GM19467 (cell line): ENCODE data around the gene PLPP3.
A peak's percentile ranks its signal among the peaks of the same experiment; 100 is the strongest.

Source experiments
- ATAC-seq: cut with Tn5 transposase; IDR thresholded peaks from one replicate; pipeline ENCODE4 v1.9.1; 2021; ENCODE audit warnings: mild to moderate bottlenecking, moderate library complexity; ENCODE audit not compliant: unreplicated experiment

Gene PLPP3

GRCh38 chr1:56501888-56502287, 77.5 kb downstream of the PLPP3 start:
- no peak for ATAC-seq

DNA sequence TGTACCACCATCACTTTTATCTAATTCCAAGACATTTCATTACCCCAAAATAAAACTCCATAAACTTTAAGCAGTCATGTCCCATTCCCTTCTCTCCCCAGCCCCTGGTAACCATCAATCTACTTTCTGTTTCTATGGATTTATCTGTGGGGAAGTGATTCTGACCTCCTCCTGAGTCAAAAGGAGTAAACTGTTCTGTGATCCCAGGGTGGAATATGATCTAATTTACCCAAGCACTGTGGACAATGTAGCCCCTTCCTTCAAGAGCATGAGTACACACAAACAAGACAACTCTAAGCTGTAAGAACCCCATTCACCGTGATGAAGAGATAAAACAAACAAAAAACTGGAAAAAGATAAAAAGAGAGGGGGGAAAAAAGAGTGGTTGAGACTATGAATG, 77.9 kb downstream of the PLPP3 start:
- no peak for ATAC-seq

GRCh38 chr1:56496821-56497772, 82.3 kb downstream of the PLPP3 start:
- no peak for ATAC-seq

- no peak for ATAC-seq
Observed at GRCh38 chr1:56496158-56496557, 83.2 kb downstream of the PLPP3 start.

GRCh38 chr1:56495538-56495937, 83.8 kb downstream of the PLPP3 start:
- no peak for ATAC-seq

DNA sequence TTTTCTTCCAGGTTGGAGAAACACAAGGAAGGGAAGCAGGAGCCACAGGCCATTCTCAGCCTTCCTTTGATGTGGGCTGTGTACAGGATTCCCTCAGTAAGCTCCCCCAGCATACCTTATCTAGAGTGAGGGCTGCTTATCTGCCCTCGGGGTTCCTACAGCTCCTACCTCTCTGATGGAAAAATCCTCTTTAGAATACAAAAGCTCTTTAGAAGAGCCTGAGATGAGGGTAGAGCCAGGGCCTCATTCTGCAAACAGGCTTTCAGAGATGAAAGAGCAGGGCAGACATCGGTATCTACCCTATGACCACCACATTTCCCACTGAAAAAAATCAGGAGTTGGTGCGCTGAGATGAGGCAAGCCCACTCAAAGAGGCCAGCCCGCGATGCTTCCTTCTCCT, 85.1 kb downstream of the PLPP3 start:
- ATAC-seq, result no peak

DNA sequence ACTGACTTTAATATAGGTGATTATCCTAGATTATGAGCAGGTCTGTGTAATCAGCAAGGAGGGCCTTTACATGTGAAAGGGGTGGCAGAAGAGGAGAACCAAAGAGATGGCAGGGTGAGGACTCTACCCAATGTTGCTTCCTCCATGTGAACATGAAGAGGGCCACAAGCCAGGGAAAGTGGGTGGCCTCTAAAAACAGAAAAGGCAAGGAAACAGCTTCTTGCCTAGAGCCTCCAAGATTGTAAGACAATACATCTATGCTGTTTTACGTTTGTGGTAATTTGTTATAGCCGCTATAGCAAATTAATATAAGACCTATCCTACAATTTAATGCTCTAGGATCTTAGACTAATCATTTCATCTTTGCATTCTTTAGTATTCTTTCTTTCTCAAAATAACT, 85.5 kb downstream of the PLPP3 start:
- no peak for ATAC-seq

GRCh38 chr1:56491441-56491840, 87.9 kb downstream of the PLPP3 start:
- no peak for ATAC-seq

GRCh38 chr1:56490619-56491018, 88.7 kb downstream of the PLPP3 start:
- ATAC-seq, result no peak

GRCh38 chr1:56489695-56490094, 89.7 kb downstream of the PLPP3 start:
- no peak for ATAC-seq

DNA sequence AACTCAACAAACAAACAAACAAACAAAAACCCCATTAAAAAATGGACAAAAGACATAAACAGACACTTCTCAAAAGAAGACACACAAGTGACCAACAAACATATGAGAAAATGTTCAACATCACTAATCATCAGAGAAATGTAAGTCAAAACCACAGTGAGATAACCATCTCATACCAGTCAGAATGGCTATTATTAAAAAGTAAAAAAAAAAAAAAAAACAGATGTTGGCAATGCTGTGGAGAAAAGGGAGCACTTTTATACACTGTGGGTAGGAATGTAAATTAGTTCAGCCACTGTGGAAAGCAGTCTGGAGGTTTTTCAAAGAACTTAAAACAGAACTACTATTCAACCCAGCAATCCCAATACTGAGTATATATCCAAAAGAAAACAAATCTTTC, 94.7 kb downstream of the PLPP3 start:
- ATAC-seq, result no peak

DNA sequence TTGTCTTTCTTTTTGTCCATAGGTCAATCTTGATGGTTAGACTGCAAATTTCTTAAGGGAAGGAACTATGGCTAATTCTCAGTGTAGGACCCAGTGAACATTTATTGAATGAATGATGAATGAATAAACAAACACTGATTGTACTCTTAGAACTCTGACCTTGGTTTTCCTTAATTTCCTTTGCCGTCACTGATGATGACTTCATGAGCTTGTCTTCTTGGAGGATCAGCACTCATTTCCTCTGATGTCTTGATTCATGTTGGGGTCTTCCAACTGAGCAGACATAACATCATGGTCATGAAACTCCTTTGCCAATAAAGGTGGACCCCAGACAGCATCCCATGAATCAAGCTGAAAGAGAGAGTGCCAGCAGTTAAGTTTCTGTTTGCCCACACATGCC, 96.3 kb downstream of the PLPP3 start:
- no peak for ATAC-seq

- no peak for ATAC-seq
Observed at GRCh38 chr1:56482486-56482885, 96.9 kb downstream of the PLPP3 start.

- ATAC-seq, result no peak
Observed at GRCh38 chr1:56481140-56481694, 98.1 kb downstream of the PLPP3 start.

DNA sequence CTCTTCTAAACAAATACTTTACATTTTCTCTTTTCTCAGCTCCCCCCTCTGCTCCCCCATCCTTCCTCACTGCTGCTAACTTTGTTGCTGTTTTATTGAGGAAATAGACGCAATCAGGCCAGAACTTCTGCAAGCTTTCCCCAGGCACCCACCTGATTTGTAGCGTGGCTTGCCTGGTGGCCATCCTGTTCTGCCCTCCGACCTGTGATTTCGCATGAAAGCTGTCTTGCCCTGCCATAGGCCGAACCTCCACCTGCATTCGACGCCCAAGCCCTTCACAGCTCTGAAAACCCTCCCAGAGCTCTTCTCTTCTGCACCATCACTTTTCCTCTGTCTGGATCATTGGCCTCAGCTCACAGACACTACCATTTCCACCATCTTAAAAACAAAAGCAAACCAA, 100.6 kb downstream of the PLPP3 start:
- ATAC-seq, result no peak

DNA sequence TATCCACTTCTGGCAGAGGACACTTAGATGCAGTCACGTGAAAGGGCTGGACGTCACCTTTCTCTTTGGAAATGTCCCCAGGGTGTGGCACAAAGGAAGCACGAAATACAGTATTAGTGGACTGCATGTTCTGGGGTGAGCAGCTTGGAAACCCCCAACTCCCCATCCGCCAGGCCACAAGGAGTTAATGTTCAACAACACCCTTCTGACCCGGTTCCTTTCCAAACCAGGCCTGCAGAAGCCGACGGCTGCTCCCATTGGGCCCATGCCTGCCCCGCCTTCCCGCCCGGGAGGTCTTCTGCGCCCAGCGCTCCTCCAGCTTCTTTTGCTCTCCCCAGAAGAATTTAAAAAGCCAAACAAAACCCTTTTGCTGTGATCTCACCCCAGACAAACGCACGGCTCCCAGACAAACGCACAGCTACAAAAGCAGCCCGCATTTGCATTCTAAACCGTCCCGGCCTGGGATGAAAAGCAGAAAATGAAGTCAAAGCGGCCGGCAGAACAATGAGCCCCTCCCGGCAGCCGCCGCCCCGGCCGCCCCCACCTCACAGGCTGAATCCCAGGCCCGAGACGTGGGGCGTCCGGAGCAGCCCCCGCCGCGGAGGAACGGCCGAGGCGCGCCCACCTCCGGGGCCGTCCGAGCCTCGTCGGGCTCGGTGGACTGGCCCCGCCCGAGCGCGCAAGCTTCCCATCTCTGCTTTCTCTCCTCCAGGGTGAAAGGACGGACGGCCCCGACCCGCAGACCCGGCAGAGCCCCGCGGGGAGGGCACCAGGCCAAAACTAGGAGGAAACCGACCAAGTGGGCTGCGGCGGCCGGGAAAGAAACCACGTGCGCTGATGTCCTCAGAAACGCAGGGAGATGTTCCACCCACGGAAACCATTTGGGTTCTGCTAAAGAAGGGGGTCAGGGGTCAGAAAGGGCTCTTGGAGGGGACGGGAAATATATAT, 101.9 kb downstream of the PLPP3 start:
- ATAC-seq, result no peak

- no peak for ATAC-seq
Observed at GRCh38 chr1:56473582-56474270, 105.6 kb downstream of the PLPP3 start.

GRCh38 chr1:56472860-56473259, 106.5 kb downstream of the PLPP3 start:
- peak; percentile 78 for ATAC-seq

DNA sequence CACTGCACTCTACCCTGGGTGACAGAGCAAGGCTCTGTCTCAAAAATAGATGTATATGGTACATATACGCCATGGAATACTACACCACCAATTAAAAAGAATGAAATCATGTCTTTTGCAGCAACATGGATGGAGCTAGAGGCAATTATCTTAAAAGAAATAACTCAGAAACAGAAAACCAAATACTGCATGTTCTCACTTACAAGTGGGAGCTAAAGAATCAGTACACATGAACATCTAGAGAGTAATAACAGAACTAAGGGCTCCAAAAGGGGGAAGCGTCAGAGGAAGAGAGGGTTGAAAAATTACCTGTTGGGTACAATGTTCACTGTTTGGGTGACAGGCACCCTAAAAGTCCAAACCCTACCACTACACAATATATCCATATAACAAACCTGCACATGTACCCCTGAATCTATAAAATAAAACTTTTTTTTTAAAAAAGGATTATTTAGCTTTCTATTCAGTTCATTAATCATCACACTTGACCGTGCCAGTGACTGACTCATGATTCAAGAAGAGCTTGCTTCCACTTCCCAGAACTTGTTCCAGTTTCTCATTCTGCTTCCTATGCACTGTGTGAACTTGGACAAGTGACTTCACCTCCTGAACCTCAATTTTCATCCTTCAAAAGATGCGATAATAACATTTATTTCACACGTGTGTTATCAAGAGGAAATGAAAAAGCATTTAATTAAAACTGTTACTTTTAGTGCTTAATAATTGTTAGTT, 109.6 kb downstream of the PLPP3 start:
- no peak for ATAC-seq

- ATAC-seq, result no peak
Observed at GRCh38 chr1:56468518-56468917, 110.8 kb downstream of the PLPP3 start.
